Vagina (tissue), 2 donors: Measurements from ENCODE around the gene MTERF4.

Experiments
- POLR2A ChIP-seq, 2 donors: fragments of 450-650 bp; IDR thresholded peaks; one replicate each; pipeline ENCODE4 v1.6.1; 2017; ENCODE audit warnings: antibody characterized with exemption in 2 of 2, mild to moderate bottlenecking in 2 of 2, moderate library complexity in 2 of 2
- TF ChIP-seq, protein P1 (sequence below), 3 experiments: fragments of 450-650 bp in 2 of 3; fragments of 200-600 bp in 1 of 3; sonication (generic) in 1 of 3; IDR thresholded peaks; one replicate each; pipeline ENCODE4 v1.5.1; 2017 to 2019; ENCODE audit warnings: antibody characterized with exemption in 3 of 3, mild to moderate bottlenecking in 2 of 3, moderate library complexity in 2 of 3

DNA sequence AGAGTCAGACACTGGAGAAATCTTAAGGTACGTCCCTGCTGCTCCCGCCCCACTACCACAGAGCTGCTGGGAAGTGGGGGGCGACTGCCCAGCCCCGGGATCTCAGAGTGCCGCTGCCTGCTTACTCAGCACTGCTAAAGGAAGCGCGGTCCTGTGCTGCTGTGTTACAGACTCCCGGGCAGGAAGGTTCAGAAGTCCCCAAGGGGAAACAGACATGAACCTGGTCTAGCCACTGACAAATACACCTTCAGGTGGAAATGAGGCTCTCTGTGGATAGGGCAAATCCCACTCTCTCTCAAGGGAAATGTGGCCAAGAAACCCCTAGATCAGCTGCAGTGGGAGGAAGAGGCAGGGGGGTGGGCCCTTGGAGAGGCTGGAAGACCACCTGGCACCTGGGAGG, 13.7 kb downstream of the MTERF4 start:
- TF ChIP-seq, protein P1, sequence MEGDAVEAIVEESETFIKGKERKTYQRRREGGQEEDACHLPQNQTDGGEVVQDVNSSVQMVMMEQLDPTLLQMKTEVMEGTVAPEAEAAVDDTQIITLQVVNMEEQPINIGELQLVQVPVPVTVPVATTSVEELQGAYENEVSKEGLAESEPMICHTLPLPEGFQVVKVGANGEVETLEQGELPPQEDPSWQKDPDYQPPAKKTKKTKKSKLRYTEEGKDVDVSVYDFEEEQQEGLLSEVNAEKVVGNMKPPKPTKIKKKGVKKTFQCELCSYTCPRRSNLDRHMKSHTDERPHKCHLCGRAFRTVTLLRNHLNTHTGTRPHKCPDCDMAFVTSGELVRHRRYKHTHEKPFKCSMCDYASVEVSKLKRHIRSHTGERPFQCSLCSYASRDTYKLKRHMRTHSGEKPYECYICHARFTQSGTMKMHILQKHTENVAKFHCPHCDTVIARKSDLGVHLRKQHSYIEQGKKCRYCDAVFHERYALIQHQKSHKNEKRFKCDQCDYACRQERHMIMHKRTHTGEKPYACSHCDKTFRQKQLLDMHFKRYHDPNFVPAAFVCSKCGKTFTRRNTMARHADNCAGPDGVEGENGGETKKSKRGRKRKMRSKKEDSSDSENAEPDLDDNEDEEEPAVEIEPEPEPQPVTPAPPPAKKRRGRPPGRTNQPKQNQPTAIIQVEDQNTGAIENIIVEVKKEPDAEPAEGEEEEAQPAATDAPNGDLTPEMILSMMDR (IDR thresholded peaks at IDR 0.05) = no peak
- no peak for TF ChIP-seq POLR2A (IDR thresholded peaks at IDR 0.05)
